ENCODE measurements around the gene NBPF11. TPM values are rescaled to one million over a fixed set of nuclear protein-coding genes. Genes with fewer than 3 reads are reported as not detected.
"Not testable (repeated sequence)": the region's sequence is repeated elsewhere in the genome, so short reads cannot be mapped to it uniquely, and the experiment has no call there.

The NBPF11 gene
- total and polyA plus RNA-seq, 2 of the 8 experiments (the other 6 are each of a cell fraction or from before 2014, with no cell fraction given), result 8.7 to 9.2 TPM

DNA sequence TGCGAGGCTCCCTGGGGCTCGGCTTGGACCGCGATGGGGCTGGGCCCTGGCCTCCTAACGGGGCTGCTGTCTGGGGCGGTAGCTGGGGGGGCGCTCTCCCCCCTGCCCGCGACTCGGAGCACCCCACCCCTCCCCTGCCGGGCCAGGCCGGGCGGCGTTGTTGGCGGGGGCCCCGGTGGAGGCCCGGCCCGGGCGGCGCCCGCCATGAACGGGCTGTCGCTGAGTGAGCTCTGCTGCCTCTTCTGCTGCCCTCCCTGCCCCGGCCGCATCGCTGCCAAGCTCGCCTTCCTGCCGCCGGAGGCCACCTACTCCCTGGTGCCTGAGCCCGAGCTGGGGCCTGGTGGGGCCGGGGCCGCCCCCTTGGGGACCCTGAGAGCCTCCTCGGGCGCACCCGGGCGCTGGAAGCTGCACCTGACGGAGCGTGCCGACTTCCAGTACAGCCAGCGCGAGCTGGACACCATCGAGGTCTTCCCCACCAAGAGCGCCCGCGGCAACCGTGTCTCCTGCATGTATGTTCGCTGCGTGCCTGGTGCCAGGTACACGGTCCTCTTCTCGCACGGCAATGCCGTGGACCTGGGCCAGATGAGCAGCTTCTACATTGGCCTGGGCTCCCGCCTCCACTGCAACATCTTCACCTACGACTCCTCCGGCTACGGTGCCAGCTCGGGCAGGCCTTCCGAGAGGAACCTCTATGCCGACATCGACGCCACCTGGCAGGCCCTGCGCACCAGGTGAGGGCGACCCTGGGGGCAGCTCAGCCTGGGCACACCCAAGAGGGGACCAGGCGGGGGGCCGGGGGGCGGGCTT lies 5.7 kb downstream of the NBPF11 start:
- H3K14ac ChIP-seq (ENCODE audit: insufficient read length); H3K79me1 ChIP-seq (ENCODE audit: low read depth, low read length); H3K9ac ChIP-seq (replicated peaks in 1 of 4; ENCODE audit: extremely low read depth in 1 of 4, low read depth in 3 of 4, low read length in 3 of 4); H2BK20ac ChIP-seq (ENCODE audit: low read length); H2BK12ac ChIP-seq (ENCODE audit: low read depth, low read length); H3K4me2 ChIP-seq (ENCODE audit: insufficient read depth in 1 of 2, low read depth in 2 of 2, low read length in 2 of 2); H4K91ac ChIP-seq (replicated peaks; ENCODE audit: insufficient read length, low read length); H3K27me3 ChIP-seq (replicated peaks in 1 of 4; ENCODE audit: control insufficient read depth in 3 of 4, extremely low read depth in 1 of 4, insufficient read depth in 3 of 4, low read length in 3 of 4); FAIRE-seq; H2AK5ac ChIP-seq (ENCODE audit: low read depth, low read length); POLR2A ChIA-PET (ENCODE audit: partially characterized antibody); H2AFZ ChIP-seq (ENCODE audit: low read length); H3K23ac ChIP-seq (ENCODE audit: insufficient read length); H3K79me2 ChIP-seq (ENCODE audit: control insufficient read depth in 1 of 2, insufficient read depth in 2 of 2, low read length in 2 of 2); H4K5ac ChIP-seq (ENCODE audit: insufficient read length, low read depth, low read length); H3K4ac ChIP-seq (replicated peaks; ENCODE audit: insufficient read length, low read depth, low read length); H2BK15ac ChIP-seq (ENCODE audit: low read length); CTCF ChIA-PET (ENCODE audit: partially characterized antibody); H3K9me3 ChIP-seq (ENCODE audit: insufficient read depth in 2 of 2, low read depth in 1 of 2, low read length in 1 of 2); H3K23me2 ChIP-seq (ENCODE audit: low read depth, low read length); H2BK120ac ChIP-seq (replicated peaks; ENCODE audit: low read depth, low read length); H3K56ac ChIP-seq (replicated peaks; ENCODE audit: insufficient read length, low read depth, low read length); H3K4me1 ChIP-seq (replicated peaks in 1 of 4; ENCODE audit: control insufficient read depth in 3 of 4, insufficient read depth in 4 of 4, low read length in 3 of 4); H3K36me3 ChIP-seq (ENCODE audit: control insufficient read depth in 2 of 4, insufficient read depth in 4 of 4, low read length in 3 of 4); DNase-seq (ENCODE audit: low read depth in 1 of 2, low spot score in 2 of 2); H3K18ac ChIP-seq (ENCODE audit: extremely low read depth, low read length); H2BK5ac ChIP-seq (ENCODE audit: low read depth, low read length); H3K4me3 ChIP-seq (ENCODE audit: extremely low read depth in 1 of 4, insufficient read depth in 2 of 4, low read depth in 3 of 4, low read length in 4 of 4); H3K27ac ChIP-seq (ENCODE audit: low read depth, low read length); H4K8ac ChIP-seq (ENCODE audit: extremely low read depth, insufficient read depth, low read length); H4K20me1 ChIP-seq (replicated peaks in 1 of 2; ENCODE audit: control insufficient read depth in 1 of 2, insufficient read depth in 2 of 2, low read length in 2 of 2): not testable (repeated sequence)
- 95% methylated on average over 18 of the region's 66 CpGs; no CpG with 5 or more reads in 1 of the 2 experiments for WGBS, 2 experiments (ENCODE audit: extremely low coverage in 1 of 2, insufficient coverage in 1 of 2, insufficient read length in 1 of 2, insufficient replicate concordance in 2 of 2, low coverage in 1 of 2, low lambda C conversion rate in 2 of 2, missing lambda C conversion rate in 1 of 2)

DNA sequence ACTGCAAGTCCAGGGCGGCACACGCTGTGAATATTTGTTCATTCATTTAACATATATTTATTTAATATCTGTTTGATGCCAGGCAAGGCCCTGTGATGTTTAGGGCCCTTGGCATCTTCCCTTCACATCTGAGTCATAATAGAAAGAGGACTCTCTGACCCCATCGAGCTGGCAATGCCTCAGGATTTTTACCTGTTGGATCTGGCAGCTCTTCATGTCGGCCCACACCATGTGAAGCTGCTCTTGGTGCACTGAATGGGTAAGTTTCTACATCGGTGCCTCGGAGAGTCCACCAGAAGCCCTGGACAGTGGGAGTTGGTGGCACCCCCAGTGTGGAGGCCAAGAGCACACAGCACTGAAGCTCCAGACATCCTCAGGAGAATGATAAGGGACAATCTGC lies 8.9 kb downstream of the NBPF11 start:
- H2BK15ac ChIP-seq (ENCODE audit: low read length); H3K79me1 ChIP-seq (ENCODE audit: low read depth, low read length); H3K18ac ChIP-seq (ENCODE audit: extremely low read depth, low read length); H3K56ac ChIP-seq (replicated peaks; ENCODE audit: insufficient read length, low read depth, low read length); H2BK20ac ChIP-seq (ENCODE audit: low read length); H4K5ac ChIP-seq (ENCODE audit: insufficient read length, low read depth, low read length); H3K27ac ChIP-seq (ENCODE audit: low read depth, low read length); H3K23ac ChIP-seq (ENCODE audit: insufficient read length); H3K9ac ChIP-seq (replicated peaks in 1 of 4; ENCODE audit: extremely low read depth in 1 of 4, low read depth in 3 of 4, low read length in 3 of 4); H2BK12ac ChIP-seq (ENCODE audit: low read depth, low read length); H3K4me2 ChIP-seq (ENCODE audit: insufficient read depth in 1 of 2, low read depth in 2 of 2, low read length in 2 of 2); H4K20me1 ChIP-seq (replicated peaks in 1 of 2; ENCODE audit: control insufficient read depth in 1 of 2, insufficient read depth in 2 of 2, low read length in 2 of 2); H4K8ac ChIP-seq (ENCODE audit: extremely low read depth, insufficient read depth, low read length); H3K14ac ChIP-seq (ENCODE audit: insufficient read length); H3K4me1 ChIP-seq (replicated peaks in 1 of 4; ENCODE audit: control insufficient read depth in 3 of 4, insufficient read depth in 4 of 4, low read length in 3 of 4); H4K91ac ChIP-seq (replicated peaks; ENCODE audit: insufficient read length, low read length); H3K9me3 ChIP-seq (ENCODE audit: insufficient read depth in 2 of 2, low read depth in 1 of 2, low read length in 1 of 2); H3K4ac ChIP-seq (replicated peaks; ENCODE audit: insufficient read length, low read depth, low read length); POLR2A ChIA-PET (ENCODE audit: partially characterized antibody); H3K23me2 ChIP-seq (ENCODE audit: low read depth, low read length); H2AFZ ChIP-seq (ENCODE audit: low read length); DNase-seq (ENCODE audit: low read depth in 1 of 2, low spot score in 2 of 2); H3K79me2 ChIP-seq (ENCODE audit: control insufficient read depth in 1 of 2, insufficient read depth in 2 of 2, low read length in 2 of 2); CTCF ChIA-PET (ENCODE audit: partially characterized antibody); H2BK5ac ChIP-seq (ENCODE audit: low read depth, low read length); H2BK120ac ChIP-seq (replicated peaks; ENCODE audit: low read depth, low read length); H3K4me3 ChIP-seq (ENCODE audit: extremely low read depth in 1 of 4, insufficient read depth in 2 of 4, low read depth in 3 of 4, low read length in 4 of 4); FAIRE-seq; H3K36me3 ChIP-seq (ENCODE audit: control insufficient read depth in 2 of 4, insufficient read depth in 4 of 4, low read length in 3 of 4); H3K27me3 ChIP-seq (replicated peaks in 1 of 4; ENCODE audit: control insufficient read depth in 3 of 4, extremely low read depth in 1 of 4, insufficient read depth in 3 of 4, low read length in 3 of 4); H2AK5ac ChIP-seq (ENCODE audit: low read depth, low read length): not testable (repeated sequence)
- WGBS, 2 experiments (ENCODE audit: extremely low coverage in 1 of 2, insufficient coverage in 1 of 2, insufficient read length in 1 of 2, insufficient replicate concordance in 2 of 2, low coverage in 1 of 2, low lambda C conversion rate in 2 of 2, missing lambda C conversion rate in 1 of 2), result 92% methylated on average over 2 of the region's 6 CpGs; no CpG with 5 or more reads in 1 of the 2 experiments

Measured in H1 (cell line).